Measurements from ENCODE around the gene TSPAN11.

Gene TSPAN11

DNA sequence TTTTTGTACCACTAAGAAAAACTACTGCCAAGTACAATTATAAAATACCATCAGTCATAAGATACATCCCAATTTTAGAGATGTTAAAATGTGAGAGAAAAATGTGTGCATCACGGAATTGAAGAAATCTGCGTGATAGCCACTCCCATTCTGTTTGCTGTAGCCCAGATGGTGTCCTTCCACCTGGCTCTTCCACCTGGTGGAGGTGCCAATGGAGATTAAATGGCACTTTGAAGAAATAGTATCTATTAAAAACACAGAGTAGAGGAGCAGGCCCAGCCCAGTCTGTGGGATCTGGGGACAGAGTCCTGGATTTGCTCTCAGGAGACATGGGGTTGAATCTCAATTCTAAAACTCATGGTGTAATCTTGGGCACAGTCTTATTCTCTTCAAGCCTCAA is 35.5 kb downstream of the TSPAN11 start:
- no peak for DNase-seq

DNA sequence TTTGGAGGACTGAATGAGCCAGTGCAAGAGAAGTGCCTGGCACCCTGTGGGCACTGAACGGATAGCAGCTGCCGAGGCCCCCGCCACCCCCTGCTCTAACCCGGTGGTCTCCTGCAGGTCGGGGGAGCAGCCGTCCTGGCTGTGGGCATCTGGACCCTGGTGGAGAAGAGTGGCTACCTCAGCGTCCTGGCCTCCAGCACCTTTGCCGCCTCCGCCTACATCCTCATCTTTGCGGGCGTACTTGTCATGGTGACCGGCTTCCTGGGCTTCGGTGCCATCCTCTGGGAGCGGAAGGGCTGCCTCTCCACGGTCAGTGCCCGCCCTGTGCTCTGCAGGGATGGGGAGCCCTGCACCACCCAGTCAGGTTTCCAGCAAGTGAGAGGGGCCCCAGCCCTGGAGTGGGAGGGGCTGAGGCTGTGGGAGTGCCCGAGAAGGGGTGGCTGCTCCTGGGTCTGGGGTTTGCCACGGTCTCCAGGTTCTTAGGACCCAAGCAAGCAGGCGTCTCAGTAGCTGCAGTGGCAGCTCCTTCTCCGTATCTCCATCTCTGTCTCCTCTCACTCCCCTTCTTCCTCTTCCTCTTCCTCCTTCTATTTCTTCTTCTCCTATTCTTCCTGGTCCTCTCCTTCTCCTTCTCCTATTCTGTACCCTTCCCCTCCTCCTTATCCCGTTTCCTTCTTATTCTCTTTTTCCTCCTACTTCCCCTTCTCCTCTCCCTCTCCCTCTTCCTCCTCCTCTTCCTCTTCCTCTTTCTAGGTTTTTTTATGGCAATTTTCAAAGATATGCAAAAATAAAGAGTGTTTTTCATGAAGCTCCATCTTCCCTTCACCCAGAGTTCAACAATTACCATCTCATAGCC is 37.4 kb downstream of the TSPAN11 start:
- DNase-seq: no peak

DNA sequence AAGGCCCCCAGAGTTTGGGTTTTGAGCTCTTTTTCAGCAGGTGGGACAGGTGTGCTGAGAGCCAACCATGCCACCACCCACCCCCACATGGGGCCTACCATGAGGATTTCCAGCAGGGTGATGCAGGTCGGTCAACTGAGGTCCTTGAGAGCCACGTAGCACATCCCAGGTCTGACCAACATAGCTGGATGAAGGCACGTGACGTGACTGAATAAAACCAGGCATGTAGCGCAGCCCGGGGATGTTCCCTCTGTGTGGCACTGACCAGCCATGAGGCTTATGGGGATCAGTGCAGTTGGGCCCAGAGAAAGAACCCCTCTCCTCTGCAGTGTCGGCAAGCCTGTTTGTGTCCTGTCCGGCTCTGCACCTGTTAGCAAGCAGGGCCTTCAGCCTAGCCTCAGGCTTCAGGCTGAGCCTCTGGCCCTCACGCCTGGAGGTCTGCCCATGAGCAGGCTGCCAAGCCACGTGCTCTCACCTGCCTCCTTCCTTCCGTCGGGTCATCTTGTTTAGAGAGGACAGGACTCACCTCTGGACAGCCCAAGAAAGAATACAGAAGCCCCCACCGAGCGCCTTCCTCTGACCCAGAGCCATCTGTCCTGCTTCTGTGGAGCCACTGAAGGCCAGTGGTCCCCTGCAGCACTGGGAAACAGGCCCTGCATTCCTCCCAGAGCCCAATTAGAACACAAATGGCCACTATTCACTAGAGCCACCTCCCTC is 38.5 kb downstream of the TSPAN11 start:
- no peak for DNase-seq

DNA sequence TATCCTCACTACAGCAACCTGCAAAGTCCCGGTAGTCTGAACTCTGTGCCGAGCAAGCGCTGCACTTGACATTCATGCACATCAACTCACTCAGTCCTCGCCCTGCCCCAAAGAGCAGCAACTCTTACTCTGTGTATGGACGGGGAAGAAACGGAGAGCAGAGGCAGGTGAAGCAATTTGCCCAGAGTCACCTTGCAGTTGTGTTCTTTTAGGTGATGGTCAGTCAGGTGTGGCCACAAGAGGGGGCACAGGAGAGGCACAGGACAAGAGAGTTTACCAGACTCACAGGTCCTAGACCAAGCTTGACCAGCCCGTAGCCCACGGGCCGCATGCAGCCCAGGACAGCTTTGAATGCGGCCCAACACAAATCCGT is 39.1 kb downstream of the TSPAN11 start:
- no peak for DNase-seq

DNA sequence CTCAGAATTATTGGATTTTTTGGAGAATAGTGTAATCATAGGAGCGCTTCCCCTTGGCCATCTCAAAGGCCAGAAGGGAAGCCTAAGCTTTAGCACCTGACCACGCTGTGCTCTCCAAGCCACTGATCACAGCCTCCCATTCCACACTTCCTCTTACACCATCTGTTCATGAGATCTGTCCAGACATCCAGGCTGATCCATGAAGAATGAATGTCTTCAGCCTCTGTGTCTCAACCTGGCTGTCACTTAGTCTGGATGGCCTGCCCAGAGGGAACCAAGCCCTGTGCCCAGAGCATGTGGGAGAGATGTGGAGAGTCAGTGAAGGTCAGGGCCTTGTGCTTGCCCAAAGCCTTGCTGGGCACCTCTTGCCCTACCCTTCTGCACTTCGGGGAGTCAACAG is 40.5 kb downstream of the TSPAN11 start:
- DNase-seq: no peak

DNA sequence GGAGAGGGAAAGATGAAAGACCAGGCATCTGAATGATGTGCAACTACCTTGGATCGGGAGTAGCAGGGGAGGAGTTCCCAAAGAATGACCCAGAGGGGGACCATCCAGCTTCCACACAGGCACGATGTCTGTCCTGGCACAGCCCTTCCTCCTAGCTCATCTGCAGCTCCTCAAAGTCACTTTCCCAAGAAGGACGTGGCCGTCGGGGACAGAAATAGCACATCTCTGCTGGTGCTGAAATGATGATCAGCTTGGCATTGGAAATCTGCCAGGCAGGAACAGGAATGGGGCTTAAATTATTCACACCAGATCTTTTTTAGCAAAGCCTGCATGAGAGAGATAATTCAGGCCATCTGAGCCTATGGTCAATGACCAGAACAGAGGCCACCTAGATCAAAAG is 41.7 kb downstream of the TSPAN11 start:
- DNase-seq: no peak

DNA sequence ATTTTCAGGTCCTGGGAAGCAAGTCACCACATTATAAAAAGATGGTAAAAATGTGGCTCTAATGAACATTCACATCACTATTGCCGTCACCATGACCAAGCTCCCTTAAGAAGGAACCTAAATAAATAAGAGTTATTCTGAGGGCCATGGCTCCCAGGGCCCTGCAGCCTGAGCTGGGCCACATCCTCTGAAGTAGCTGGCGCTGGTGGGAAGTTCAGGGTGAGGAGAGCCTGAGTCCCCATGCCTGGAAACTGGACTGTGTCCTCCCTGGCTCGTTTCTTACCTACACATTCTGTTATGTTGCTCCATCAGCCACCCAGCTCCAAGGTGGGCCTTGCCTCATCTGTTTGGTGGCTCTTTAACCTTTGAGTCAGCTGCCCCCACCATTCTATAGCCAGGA is 42.5 kb downstream of the TSPAN11 start:
- no peak for DNase-seq

DNA sequence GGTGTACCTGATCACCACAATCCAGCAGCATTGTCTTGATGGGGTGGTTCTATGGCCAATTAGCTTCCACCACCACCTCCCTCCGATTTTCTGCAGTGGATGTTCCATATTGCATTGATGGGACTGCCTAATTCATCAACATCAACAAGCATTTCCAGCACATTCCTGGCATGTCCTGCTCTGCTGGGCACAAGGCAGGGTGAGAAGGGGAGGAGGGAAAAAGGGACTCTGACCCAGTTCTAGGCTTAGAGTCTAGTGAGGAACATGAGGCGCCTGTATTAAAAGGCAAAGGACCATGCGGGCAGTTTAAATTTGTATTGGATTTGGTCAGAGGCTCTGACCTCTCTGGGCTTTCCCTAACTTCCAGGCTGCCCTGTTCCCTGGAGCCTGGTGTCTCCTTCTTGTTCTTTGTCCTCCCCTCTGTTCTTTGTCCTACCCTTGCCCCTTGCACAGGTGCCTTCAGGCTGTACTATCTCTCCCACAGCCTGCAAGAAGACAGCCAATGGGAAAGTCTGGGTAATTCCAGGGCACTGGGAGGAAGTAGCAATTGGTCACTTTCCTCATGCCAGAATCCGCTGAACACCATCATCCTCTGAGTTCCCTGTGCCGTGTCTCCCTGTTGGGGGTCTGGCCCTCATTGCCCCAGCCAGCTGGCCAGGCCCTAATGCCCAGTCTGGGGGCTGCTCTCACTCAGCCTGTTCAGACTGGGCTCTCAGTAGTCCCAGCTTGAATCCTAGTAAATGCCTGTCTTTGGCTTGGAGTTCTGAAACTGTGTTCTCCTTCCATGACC is 43.3 kb downstream of the TSPAN11 start:
- DNase-seq: no peak

DNA sequence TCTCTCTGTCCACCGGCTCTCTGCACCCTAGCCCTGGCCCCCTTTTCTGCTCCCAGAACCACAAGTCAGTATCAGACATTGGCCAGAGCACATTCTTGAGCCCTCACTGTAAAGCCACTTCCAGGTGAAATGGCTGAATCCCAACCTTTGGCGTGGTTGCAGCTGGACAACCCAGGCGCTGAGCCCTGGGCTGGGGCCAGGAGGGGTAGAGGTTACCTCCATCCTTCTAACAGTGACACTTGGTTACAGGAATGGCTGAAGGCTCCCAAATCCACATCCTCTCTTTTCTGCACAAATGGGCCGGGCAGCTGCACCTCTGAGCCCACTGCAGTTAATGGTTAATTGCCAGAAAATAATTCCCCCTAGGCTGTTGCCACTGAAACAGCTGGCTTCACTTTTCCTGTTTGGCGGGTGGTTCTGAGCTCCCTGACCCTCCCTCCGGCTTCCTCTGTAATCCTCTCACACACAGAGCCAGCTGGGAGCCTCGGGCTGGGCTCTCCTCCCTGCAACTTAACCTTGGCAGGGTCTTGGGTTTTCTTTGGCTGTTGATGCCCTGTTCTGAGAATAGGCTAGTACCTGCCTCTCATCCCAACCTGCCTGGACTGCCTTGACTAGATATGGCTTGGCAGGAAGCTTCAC is 44.1 kb downstream of the TSPAN11 start:
- DNase-seq: no peak

DNA sequence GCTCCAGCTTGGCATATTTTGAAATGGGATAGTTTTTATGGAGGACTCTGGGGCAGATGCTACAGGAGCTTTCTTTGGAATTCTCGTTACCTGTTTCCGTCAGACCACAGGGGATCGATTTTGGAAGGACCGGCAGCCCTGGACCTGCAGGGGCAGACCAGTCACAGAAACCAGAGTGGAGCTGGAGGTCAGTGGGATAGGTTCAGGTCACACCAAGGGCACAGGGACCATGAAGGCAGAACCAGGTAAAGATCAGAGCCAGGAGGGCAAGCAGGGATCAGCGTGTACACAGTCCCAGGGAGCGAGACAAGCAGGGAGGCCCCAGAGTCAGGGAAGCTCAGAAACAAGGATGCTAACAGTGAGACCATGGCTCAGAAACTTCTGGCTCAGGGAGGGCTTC is 45.5 kb downstream of the TSPAN11 start:
- no peak for DNase-seq

DNA sequence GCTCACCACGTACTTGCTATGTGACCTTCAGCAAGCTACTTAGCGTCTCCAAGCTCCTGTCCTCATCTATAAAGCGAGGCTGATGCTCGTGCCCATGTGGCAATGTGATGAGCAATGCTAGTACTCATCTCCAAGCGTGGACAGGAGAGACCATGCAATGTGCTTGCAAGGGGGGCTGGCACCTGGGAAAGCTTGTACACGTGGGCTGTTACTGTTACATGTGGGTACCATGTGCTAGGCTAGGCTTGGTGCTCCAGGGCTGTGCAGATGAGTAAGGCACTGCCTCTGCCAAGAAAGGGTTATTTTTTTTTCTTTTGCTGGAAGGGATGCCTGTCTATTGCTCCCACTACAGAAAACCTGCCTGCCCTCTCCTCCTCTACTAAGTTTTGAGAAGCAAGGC is 46.6 kb downstream of the TSPAN11 start:
- DNase-seq: no peak

DNA sequence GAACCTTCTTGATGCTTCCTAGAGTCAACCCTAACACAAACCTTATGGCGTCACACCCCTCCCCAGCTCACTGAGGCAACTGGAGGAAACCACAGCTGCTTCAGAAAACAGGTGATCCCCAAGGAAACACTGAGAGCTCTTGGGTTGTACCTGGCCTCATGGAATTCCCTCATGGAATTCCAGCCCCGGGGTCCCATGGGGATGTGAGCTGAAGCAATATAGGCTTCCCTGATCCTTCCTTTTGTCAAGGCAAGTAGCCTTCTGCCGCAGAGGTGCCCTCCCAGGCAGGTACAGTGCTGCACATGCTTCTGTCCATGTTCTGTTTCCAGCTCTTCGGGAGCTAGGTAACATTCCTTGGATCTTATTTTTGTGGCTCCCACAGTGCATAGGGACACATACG is 47.3 kb downstream of the TSPAN11 start:
- DNase-seq: no peak

DNA sequence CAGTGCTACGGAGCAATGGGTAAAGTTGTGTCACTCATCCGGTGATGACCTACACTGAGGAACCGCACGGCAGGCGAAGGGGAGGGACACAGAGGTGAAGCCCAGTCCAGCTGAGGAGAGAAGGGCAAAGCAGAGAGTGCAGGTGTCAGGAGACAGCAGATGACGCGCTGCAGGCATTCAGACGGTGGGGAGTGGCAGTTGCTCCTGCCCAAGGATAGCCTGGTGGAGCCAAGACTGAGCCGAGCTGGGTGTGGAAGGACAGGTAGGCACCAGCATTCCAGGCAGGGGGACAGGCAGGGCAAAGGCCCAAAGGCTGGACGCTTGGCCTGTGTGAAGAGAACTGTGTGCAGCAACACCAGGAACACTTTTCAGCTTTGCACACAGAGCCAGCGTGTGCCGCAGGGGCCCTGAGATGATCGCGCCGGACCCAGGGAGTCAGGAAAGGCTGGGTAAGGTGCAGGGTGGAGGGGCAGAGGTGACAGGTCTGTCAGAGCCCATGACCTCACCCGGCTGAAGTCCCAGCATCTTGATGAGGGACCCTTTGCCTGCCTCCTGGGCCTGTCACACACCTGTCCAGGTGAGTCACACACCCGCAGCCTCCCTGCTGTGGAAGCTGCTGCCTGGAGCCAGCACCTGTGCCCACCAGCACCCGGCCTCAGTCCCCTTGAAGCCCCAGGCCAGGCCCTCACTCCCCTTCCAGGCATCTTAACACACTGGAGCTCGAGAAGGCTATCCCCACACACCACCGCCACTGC is 48.4 kb downstream of the TSPAN11 start:
- DNase-seq: no peak

DNA sequence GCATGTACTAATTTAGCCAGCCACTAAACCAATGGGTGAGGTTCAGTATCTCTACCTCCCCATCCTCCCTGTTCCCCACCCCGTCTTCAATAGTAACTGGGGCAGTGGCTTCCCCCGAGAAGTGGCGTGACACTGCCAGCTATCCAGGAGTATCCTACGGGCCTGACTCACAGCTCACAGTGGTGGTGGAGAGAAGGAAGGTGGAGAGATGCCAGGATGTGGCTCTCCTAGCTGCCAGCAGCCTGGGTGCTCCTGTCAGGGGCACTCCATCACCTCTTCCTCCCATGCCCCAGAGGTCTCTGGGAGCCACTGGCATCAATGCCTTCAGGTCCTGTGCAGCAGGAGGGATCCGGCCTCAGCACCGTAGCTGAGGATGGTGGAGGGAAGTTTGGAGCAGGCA is 49.0 kb downstream of the TSPAN11 start:
- no peak for DNase-seq

DNA sequence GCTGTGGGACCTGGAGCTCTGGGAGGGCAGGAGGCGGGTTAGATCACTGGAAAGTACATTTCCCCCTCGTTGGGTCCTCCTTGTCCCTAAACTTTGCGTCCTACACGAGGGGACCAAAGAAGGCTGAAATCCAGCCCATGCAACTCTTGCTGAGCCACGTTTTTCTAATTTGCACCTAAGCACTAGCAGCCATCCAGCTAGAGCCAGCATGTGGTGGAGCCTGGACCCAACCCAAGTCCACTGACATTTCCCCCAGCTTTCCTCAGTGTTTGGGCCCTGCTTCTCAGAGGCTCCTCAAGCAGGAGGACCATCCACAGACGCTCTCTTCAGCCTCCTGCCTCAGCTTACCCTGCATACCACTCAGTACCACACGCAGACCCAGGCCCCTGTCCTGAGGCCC is 49.7 kb downstream of the TSPAN11 start:
- DNase-seq: no peak

DNA sequence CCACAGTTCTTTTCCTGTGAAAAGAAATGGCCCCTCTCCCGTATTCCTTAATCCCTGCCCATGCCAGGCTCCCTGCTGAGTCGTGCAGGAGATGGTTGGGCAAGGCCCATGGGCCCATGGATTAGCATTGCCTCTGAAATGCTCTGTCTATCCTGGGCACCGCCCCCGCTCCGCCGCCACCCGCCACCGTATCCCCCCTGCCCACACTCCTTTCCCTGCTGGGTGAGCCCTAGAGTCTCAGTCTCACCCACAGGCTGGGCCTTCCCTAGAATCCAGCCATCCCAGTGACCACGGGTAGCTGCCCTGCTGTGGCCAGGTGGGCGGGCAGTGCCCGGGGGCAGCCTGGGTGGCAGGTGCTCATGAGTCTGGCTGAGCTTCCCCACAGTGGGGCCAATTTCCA is 50.6 kb downstream of the TSPAN11 start:
- no peak for DNase-seq

DNA sequence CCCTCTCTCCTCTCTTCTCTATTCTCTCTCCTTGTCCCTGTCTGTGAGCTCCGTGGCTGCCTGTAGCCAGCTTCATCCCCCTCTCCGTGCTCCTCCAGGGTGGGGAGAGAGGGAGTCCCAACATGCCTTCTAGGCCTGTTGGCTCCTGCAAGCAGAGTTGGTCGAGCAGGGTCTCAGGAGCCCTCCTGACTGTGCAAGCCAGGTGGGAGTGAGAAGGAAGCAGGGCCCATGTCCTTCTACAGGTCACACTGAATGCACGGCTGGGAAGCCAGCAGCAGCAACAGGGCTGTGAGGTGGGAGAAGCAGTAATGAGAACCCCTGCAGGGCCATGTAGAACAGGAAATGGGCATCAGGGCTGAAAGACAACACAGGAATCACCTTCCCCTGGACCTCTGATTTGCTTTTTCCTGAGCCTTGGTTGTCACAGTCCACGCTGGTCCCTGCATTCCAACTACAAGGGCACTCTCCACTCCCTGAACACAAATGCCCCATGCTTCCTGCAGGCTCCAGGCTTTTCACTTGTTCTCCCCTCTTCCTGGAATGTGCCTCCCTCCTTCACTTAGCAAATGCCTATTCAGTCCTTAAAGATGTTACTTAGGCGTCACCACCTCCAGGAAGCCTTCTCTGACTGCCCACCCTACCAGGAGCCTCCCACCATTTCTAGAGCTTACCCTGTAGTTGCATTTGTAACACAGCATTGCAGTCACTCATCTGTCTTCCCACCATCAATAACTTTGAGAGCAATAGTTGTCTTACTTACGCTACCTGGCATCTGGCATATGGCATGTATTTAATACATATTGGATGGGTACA is 51.2 kb downstream of the TSPAN11 start:
- no peak for DNase-seq

DNA sequence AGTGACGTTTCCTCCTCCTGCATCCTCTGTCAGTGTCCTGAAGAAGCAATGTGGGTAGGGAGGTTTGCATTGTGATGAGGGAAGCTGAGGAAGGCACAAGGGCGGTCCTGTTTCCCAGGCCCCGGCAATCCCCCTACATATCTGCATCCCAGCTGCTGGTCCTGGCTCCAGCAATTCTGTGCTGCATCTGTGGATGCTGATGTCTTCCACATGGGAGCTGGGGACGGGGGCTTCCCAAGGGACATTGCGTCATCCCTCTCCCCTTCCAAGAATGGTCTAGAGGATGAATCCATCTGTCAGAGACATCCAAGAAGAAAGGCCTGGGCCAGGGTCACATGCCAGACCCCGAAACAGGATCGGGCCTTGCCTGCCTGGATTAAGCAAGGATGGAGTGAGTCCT is 52.1 kb downstream of the TSPAN11 start:
- DNase-seq: no peak

DNA sequence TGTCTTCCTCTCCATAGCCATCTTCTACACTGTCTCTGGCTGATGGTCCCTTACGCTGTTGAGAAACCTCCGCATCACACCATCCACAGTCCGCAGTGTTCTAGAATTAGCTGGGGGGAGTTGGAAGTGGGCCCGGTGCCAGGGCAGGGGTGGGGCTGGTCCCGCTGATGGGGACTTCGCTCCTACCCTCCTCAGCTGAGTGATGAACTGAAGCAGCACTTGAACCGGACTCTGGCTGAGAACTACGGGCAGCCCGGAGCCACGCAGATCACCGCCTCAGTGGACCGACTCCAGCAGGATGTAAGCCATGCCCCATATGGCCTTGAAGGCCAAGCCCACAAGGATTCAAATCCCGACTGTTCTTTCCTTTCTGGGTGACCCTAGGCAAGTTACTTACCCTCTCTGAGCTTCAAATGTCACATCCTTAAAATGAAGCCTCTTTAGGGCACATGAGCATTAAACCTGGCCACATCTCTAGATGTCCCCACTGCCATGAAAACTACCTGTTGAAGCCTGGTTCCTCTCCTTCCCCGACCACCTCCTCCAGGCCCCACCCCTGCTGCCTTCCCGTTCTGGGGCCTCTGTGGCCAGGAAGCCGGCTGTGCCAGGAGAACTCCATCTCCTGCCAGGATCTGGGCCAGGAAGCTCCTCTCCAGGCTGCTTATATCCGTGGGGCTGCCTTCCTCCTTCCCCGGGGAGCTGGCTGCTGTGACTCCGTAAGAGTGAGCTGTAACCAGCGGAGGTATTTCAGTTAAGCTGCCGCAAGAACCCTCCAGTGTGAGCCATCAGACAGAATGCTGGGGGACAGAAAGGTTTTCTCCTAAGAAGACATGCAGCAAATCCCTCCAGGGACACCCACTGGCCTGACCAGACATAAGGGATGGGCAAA is 53.1 kb downstream of the TSPAN11 start:
- no peak for DNase-seq

DNA sequence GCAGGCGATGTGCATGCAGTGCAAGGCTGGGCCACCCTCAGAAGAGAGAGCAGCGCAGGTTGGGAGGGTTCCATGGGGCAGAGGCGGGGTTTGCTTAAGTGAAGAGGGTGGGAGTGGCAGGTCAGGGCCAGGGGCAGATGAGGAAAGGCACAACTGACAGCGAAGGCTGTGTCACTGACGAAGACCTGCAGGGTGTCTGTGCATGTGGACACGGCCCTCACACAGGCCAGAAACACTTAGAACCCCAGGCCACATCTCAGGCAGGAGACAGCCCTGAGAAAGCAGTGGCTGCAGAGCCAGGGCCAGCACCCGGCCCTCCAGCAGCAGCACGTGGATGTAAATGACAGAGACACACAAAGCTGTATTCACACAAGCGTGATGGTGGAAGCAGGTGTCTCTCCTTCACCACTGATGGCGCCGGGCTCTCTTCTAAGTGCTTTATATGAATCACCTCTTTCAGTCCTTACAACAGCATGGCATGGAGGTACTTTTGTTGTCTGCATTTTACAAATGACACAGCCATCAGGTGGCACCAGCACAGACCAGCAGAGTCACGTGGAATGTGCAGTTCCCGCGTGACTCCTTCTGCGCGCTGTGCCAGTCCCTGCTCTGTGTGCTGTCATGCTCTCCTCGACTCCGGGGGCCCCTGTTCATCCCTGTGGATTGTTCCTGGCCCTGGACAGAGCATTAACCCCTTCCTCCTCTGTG is 54.6 kb downstream of the TSPAN11 start:
- peak; percentile 48 for DNase-seq

Measured in NCI-H510A (cell line).